Lower leg skin (tissue), 3 donors: Measurements from ENCODE around the gene RNF213.

ENCODE experiments used
- CTCF ChIP-seq, 3 donors: fragments of 450-650 bp; IDR thresholded peaks; one replicate each; pipeline ENCODE4 v1.5.1; 2016; ENCODE audit warnings: antibody characterized with exemption in 3 of 3, mild to moderate bottlenecking in 3 of 3, moderate library complexity in 2 of 3
- POLR2A ChIP-seq, 2 donors: fragments of 450-650 bp; IDR thresholded peaks; one replicate each; pipeline ENCODE4 v1.6.1; 2016 to 2017; ENCODE audit warnings: antibody characterized with exemption in 2 of 2, mild to moderate bottlenecking in 1 of 2, moderate library complexity in 1 of 2

DNA sequence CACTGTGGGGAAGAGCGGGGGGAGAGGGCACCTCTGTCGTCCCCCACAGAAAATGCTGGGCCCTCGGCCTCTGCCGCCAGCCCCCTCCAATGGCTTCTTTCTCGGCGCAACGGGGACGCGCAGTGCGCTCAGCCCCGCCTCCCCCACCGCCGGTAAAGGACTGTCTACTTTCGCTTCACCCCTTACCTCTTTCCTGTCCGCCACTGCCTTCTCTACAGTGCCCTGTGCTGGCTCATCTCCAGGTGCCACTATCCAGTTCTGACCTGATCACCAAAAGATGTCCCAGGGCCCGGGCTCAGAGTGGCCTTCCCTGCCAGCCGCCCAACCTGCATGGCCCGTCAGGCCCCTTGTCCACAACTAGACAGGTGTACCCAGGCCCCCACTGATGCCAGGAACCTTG is 161.6 kb downstream of the RNF213 start:
- TF ChIP-seq CTCF (IDR thresholded peaks at IDR 0.05): no peak
- no peak for TF ChIP-seq POLR2A (IDR thresholded peaks at IDR 0.05)
